OCI-LY7 (cell line): ENCODE data around the gene KCNH6. TPM values are rescaled to one million over a fixed set of nuclear protein-coding genes. Genes with fewer than 3 reads are reported as not detected.

Experiments
- BruUV-seq: library from RNA; stranded (reverse); fragments of 400-500 nt; replicated peaks from 2 replicates; lab custom pipeline; 2021; lab: Mats Ljungman, UMichigan
- CTCF ChIA-PET: fragments of 300-600 bp; sonication (Branson Sonifier 250); formaldehyde crosslinking; loops from one replicate; lab custom pipeline; 2022; ENCODE audit warnings: antibody characterized with exemption; ENCODE audit not compliant: unreplicated experiment; lab: Charles Lee
- POLR2A ChIA-PET: fragments of 300-600 bp; sonication (Branson Sonifier 250); formaldehyde crosslinking; loops from one replicate; lab custom pipeline; 2022; ENCODE audit warnings: antibody characterized with exemption; lab: Charles Lee
- DNase-seq: peaks from one replicate; pipeline ENCODE4 v3.0.0-alpha.2; 2015; ENCODE audit warnings: low spot score
- H2AFZ ChIP-seq: fragments of 200-600 bp; sonication (generic), shearing (Covaris generic); 2 replicates; pipeline ENCODE4 v1.6.1; 2014; ENCODE audit warnings: mild to moderate bottlenecking, antibody characterized with exemption, low read length, moderate library complexity
- H3K27ac ChIP-seq: fragments of 200-600 bp; sonication (generic); 2 replicates; pipeline ENCODE4 v1.5.1; 2014; ENCODE audit warnings: mixed run types, low read depth, mild to moderate bottlenecking, moderate library complexity, low read length, inconsistent platforms; ENCODE audit not compliant: poor library complexity, severe bottlenecking
- H3K36me3 ChIP-seq: fragments of 200-600 bp; sonication (generic); 2 replicates; pipeline ENCODE4 v1.6.1; 2014; ENCODE audit warnings: mild to moderate bottlenecking, antibody characterized with exemption, low read length, moderate library complexity, mixed read lengths; ENCODE audit not compliant: insufficient read depth
- H3K4me1 ChIP-seq: fragments of 200-600 bp; sonication (generic); 2 replicates; pipeline ENCODE4 v1.5.1; 2014; ENCODE audit warnings: mild to moderate bottlenecking, low read length; ENCODE audit not compliant: insufficient read depth, poor library complexity, severe bottlenecking
- H3K4me2 ChIP-seq: fragments of 200-600 bp; sonication (generic); 2 replicates; pipeline ENCODE4 v1.6.1; 2014; ENCODE audit warnings: mild to moderate bottlenecking, low read length
- H3K4me3 ChIP-seq: fragments of 200-600 bp; sonication (generic); 2 replicates; pipeline ENCODE4 v1.5.1; 2014; ENCODE audit warnings: mild to moderate bottlenecking, low read depth, low read length; ENCODE audit not compliant: poor library complexity, severe bottlenecking
- H3K79me2 ChIP-seq: fragments of 200-600 bp; sonication (generic); 2 replicates; pipeline ENCODE4 v1.6.1; 2016; ENCODE audit warnings: low read depth, mild to moderate bottlenecking, low read length, moderate library complexity, mixed read lengths; ENCODE audit not compliant: insufficient read depth
- H3K9me2 ChIP-seq: fragments of 200-600 bp; sonication (generic); 2 replicates; pipeline ENCODE4 v1.6.1; 2016; ENCODE audit warnings: mild to moderate bottlenecking, low read length, mixed read lengths; ENCODE audit not compliant: insufficient read depth
- H3K9me3 ChIP-seq: fragments of 200-600 bp; sonication (generic); 2 replicates; pipeline ENCODE4 v1.6.1; 2014; ENCODE audit warnings: mild to moderate bottlenecking, mixed run types, low read length, mixed read lengths
- H4K20me1 ChIP-seq: fragments of 200-600 bp; sonication (generic); 2 replicates; pipeline ENCODE4 v1.6.1; 2014; ENCODE audit warnings: mild to moderate bottlenecking, antibody characterized with exemption, low read length, moderate library complexity, mixed read lengths; ENCODE audit not compliant: insufficient read depth
- EZH2phosphoT487 ChIP-seq: fragments of 200-600 bp; sonication (generic); IDR thresholded peaks from 2 replicates; pipeline ENCODE4 v1.6.1; 2018; ENCODE audit warnings: low read depth, borderline replicate concordance, mild to moderate bottlenecking, mixed run types, antibody characterized with exemption, low read length, moderate library complexity, mixed read lengths
- intact Hi-C: fragments of 100-400 bp; cut with micrococcal nuclease; formaldehyde crosslinking; loops from one replicate; pipeline ENCODE4 v1.10.0; 2022; ENCODE audit not compliant: unreplicated experiment
- total RNA-seq, 2 experiments: library from RNA; depleted of rRNA in 1 of 2; stranded (reverse); fragments of >200 nt in 1 of 2; shearing (Covaris generic) in 1 of 2; gene quantifications; 2 replicates each; pipeline ENCODE4 v1.2.3, GENCODE V29; 2014 to 2022
- TF ChIP-seq, protein P1 (sequence below): fragments of 200-600 bp; sonication (generic); conservative IDR thresholded peaks from 2 replicates; pipeline ENCODE4 v1.5.1; 2014; ENCODE audit warnings: mild to moderate bottlenecking, antibody characterized with exemption, low read length, moderate library complexity, mixed read lengths

The KCNH6 gene
- total RNA-seq, 2 experiments from 2014 or later, result not detected

DNA sequence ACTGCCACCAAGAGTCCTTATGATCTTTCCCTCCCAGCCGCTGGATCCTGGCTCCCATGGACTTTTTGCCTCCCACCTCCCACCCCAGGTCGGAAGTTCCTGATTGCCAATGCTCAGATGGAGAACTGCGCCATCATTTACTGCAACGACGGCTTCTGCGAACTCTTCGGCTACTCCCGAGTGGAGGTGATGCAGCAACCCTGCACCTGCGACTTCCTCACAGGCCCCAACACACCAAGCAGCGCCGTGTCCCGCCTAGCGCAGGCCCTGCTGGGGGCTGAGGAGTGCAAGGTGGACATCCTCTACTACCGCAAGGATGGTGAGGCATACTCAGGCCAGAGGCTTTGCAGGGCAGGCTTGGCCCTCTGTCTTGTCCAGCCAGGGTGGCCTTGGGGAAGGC is 893 bp downstream of the KCNH6 start:
- intact Hi-C loops, result no loop called here
- Histone ChIP-seq H3K4me3 (no peak overlapping the region), H3K36me3 (no peaks in the 10 kb centered on the region), H4K20me1 (no peaks in the 10 kb centered on the region), H3K9me3 (no peaks in the 10 kb centered on the region), H3K4me2 (no peak overlapping the region), H3K79me2 (no peaks in the 10 kb centered on the region), H3K9me2 (no peaks in the 10 kb centered on the region), H3K27ac (no peak overlapping the region), H3K4me1 (no peaks in the 10 kb centered on the region), H2AFZ (no peak overlapping the region)
- no TSS peak for BruUV-seq
- ChIA-PET CTCF (no interaction called here), POLR2A (no interaction called here)
- DNase-seq, result no peak
- TF ChIP-seq, protein P1, sequence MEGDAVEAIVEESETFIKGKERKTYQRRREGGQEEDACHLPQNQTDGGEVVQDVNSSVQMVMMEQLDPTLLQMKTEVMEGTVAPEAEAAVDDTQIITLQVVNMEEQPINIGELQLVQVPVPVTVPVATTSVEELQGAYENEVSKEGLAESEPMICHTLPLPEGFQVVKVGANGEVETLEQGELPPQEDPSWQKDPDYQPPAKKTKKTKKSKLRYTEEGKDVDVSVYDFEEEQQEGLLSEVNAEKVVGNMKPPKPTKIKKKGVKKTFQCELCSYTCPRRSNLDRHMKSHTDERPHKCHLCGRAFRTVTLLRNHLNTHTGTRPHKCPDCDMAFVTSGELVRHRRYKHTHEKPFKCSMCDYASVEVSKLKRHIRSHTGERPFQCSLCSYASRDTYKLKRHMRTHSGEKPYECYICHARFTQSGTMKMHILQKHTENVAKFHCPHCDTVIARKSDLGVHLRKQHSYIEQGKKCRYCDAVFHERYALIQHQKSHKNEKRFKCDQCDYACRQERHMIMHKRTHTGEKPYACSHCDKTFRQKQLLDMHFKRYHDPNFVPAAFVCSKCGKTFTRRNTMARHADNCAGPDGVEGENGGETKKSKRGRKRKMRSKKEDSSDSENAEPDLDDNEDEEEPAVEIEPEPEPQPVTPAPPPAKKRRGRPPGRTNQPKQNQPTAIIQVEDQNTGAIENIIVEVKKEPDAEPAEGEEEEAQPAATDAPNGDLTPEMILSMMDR, result no peak
- no peak for TF ChIP-seq EZH2phosphoT487

DNA sequence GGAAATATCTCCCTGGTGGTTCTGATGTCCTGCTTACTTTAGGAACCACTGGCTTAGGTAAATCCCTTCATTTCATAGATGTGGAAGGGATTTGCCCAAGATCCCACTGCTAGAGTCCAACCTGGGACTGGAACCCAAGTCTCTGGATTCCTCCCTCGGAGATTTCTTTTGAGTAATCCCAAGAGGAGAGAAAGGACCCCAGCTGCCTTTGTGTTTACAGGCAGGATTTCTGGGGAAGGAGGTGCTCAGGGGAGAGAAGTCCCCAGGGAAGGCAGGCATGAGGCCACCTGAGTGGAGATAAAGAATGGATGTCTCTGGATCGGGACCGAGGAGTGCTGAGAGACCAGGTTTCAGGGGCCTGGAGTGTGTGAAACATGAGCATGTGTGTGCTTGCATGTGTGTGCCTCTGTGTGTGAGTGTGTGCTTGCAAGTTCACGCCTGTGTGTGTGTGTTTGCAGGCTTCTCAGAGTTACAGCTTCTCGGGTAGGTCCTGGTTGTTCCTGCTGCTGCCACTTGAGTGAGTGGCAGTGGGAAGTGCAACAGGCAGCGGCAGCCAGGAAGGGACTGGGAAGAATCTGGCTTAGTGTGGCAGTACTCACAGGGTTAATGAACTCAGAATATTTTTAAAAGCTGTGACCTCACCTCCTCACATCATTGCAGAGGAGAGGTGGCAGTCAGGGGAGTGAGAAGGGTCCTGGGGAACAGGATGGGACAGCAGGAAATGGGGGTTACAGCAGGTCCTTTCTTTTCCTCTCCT is 2.2 kb downstream of the KCNH6 start:
- no peak for TF ChIP-seq EZH2phosphoT487
- TF ChIP-seq, protein P1, result no peak
- no peak overlapping the region for H2AFZ ChIP-seq
- H3K9me2 ChIP-seq, result no peaks in the 10 kb centered on the region
- no peak for DNase-seq
- H3K4me2 ChIP-seq, result no peak overlapping the region
- no peaks in the 10 kb centered on the region for H3K79me2 ChIP-seq
- no peaks in the 10 kb centered on the region for H3K9me3 ChIP-seq
- no peak overlapping the region for H3K4me3 ChIP-seq
- CTCF ChIA-PET, result no interaction called here
- no TSS peak for BruUV-seq
- H3K4me1 ChIP-seq, result no peaks in the 10 kb centered on the region
- intact Hi-C loops, result no loop called here
- POLR2A ChIA-PET, result no interaction called here
- H3K27ac ChIP-seq, result no peak overlapping the region
- H4K20me1 ChIP-seq, result no peaks in the 10 kb centered on the region
- no peaks in the 10 kb centered on the region for H3K36me3 ChIP-seq

DNA sequence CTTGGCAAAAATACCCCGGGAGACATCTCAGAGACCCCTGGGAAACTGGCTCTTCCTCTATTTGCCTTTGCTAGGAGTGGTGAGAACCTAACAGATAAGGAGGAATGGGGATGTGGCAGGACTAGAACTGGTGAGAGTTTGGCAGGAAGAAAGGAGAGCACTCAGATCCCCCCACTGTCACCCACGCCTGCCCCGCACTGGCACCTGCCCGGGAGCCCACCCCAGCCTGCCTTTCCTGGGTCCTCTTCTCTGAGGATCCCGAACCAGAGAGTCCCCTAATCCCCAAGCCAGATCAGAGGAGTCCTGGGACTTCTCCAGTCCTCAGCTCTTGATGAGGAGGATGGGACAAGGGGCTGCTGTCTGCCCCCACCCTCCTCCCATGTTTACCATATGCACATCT is 3.7 kb downstream of the KCNH6 start:
- Histone ChIP-seq H3K4me2 (no peak overlapping the region), H3K4me1 (no peaks in the 10 kb centered on the region), H3K4me3 (no peak overlapping the region), H3K36me3 (no peaks in the 10 kb centered on the region), H3K79me2 (no peaks in the 10 kb centered on the region), H2AFZ (no peak overlapping the region), H3K9me3 (no peaks in the 10 kb centered on the region), H3K27ac (no peak overlapping the region), H4K20me1 (no peaks in the 10 kb centered on the region), H3K9me2 (no peaks in the 10 kb centered on the region)
- CTCF ChIA-PET, result no interaction called here
- BruUV-seq, result no TSS peak
- intact Hi-C loops, result no loop called here
- TF ChIP-seq, protein P1, result no peak
- no peak for TF ChIP-seq EZH2phosphoT487
- DNase-seq, result no peak
- POLR2A ChIA-PET, result no interaction called here
